ENCODE results near the gene TOX2. TPM values are rescaled to one million over a fixed set of nuclear protein-coding genes. Genes with fewer than 3 reads are reported as not detected.

TOX2 gene
- total RNA-seq, 1 experiment from 2014 or later, result 1.8 TPM

DNA sequence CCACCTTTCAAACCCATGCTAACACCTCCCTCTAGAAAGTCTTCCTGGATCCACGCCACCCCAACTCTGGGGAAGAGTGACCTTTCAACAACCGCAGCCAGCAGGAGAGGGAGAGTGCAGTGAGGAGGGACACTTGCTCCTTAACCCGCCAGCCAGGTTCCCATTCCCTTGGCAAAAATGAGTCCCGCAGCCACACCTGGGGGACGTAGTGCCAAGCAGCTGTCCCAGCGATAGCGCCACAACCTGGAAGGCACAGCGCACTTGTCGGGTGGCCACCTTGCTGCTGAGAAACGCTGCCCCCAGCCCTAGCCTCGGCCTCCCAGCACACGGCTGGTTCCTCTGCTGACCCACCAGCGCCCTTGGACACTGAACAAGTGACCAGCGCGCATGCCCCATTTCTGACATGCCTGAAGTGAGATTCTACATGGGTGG, 153.0 kb downstream of the TOX2 start:
- intact Hi-C loops (cut with micrococcal nuclease), result no loop called here
- Histone ChIP-seq H3K79me2 (ENCODE audit: low read length) (no peaks in the 10 kb centered on the region), H2AFZ (ENCODE audit: low read length) (no peak overlapping the region)

DNA sequence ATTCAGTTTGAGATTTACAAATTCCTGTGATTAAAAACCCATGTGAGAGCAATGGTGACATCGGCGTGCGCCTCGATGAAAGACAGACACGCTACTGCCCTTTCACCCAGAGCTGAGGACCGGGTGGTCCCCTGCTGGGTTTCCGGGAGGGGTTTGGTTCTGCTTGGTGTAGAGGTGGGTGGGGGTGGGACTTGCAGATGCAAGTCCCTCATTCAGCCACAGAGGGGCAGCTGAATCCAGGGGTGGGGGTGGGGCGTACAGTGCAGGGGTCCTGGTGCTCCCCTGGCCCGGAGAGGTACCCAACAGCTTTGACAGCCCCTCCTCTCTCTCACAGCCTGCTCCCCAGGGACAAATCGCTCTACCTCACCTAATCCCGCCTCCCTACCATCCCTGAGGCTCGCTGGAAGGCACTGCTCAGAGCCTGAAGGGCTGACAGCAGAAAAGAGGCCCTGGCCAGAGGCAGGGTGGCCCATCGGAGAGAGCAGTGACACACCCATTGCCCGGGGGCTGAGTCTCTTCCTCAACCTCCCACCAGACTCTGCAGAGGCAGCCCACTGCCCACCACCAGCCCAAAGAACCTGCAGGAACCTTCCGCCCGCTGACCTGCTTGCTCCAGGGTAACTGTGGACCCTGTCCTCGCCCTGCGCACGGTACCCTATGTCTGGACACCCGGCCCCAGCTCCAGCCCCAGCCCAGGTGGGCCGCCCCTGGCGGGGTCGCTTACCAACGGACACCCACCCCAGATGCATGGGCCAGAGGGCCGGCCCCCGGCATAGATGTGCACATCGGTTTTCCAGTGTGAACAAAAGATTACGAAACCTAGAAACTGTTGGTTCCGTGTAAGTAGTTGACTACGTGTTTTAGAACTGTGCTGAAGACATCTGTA, 153.9 kb downstream of the TOX2 start:
- no TSS peak for BruUV-seq (replicated peaks)
- H4K20me1 ChIP-seq (ENCODE audit: low read length), result no peaks in the 10 kb centered on the region
- no peak overlapping the region for H3K27ac ChIP-seq (ENCODE audit: low read length)
- intact Hi-C loops (cut with micrococcal nuclease), result no loop called here
- ChIA-PET CTCF (no interaction called here), POLR2A (ENCODE audit: unreplicated experiment) (no interaction called here)
- no peak overlapping the region for H3K4me3 ChIP-seq (ENCODE audit: low read length)
- DNase-seq (no peak), ATAC-seq (no peak)
- no peaks in the 10 kb centered on the region for H3K79me2 ChIP-seq (ENCODE audit: low read length)
- H2AFZ ChIP-seq (ENCODE audit: low read length), result no peak overlapping the region
- no peaks in the 10 kb centered on the region for H3K36me3 ChIP-seq (ENCODE audit: low read depth, low read length)
- TF ChIP-seq EZH2phosphoT487 (IDR thresholded peaks at IDR 0.05; ENCODE audit: borderline replicate concordance, low read length) (no peak), EZH2 (IDR thresholded peaks at IDR 0.05; ENCODE audit: low read length, unreplicated experiment) (no peak)
- TF ChIP-seq, protein P1, sequence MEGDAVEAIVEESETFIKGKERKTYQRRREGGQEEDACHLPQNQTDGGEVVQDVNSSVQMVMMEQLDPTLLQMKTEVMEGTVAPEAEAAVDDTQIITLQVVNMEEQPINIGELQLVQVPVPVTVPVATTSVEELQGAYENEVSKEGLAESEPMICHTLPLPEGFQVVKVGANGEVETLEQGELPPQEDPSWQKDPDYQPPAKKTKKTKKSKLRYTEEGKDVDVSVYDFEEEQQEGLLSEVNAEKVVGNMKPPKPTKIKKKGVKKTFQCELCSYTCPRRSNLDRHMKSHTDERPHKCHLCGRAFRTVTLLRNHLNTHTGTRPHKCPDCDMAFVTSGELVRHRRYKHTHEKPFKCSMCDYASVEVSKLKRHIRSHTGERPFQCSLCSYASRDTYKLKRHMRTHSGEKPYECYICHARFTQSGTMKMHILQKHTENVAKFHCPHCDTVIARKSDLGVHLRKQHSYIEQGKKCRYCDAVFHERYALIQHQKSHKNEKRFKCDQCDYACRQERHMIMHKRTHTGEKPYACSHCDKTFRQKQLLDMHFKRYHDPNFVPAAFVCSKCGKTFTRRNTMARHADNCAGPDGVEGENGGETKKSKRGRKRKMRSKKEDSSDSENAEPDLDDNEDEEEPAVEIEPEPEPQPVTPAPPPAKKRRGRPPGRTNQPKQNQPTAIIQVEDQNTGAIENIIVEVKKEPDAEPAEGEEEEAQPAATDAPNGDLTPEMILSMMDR (conservative IDR thresholded peaks at IDR 0.05; ENCODE audit: low read depth, low read length), result no peak
- H3K9me2 ChIP-seq (replicated peaks; ENCODE audit: low read length), result no peaks in the 10 kb centered on the region
- H3F3A ChIP-seq (ENCODE audit: low read length, unreplicated experiment), result no peaks in the 10 kb centered on the region
- no peaks in the 10 kb centered on the region for H3K9me3 ChIP-seq (ENCODE audit: low read length)
- no peaks in the 10 kb centered on the region for H3K4me1 ChIP-seq (ENCODE audit: insufficient read depth, low read length)
- H3K9ac ChIP-seq (ENCODE audit: low read length), result no peak overlapping the region
- H3K4me2 ChIP-seq (ENCODE audit: low read length), result no peak overlapping the region
- H3K27me3 ChIP-seq (ENCODE audit: low read length), result no peaks in the 10 kb centered on the region

More for the DNA sequence above, 153.0 kb downstream of the TOX2 start:
- Histone ChIP-seq H4K20me1 (ENCODE audit: low read length) (no peaks in the 10 kb centered on the region), H3F3A (ENCODE audit: low read length, unreplicated experiment) (no peaks in the 10 kb centered on the region), H3K4me2 (ENCODE audit: low read length) (no peak overlapping the region), H3K9me2 (replicated peaks; ENCODE audit: low read length) (no peaks in the 10 kb centered on the region), H3K36me3 (ENCODE audit: low read depth, low read length) (no peaks in the 10 kb centered on the region), H3K4me1 (ENCODE audit: insufficient read depth, low read length) (no peaks in the 10 kb centered on the region), H3K9me3 (ENCODE audit: low read length) (no peaks in the 10 kb centered on the region), H3K27ac (ENCODE audit: low read length) (no peak overlapping the region), H3K27me3 (ENCODE audit: low read length) (no peaks in the 10 kb centered on the region), H3K9ac (ENCODE audit: low read length) (no peak overlapping the region), H3K4me3 (ENCODE audit: low read length) (no peak overlapping the region)
- no peak for DNase-seq
- ChIA-PET CTCF (no interaction called here), POLR2A (ENCODE audit: unreplicated experiment) (no interaction called here)
- no peak for ATAC-seq
- TF ChIP-seq EZH2phosphoT487 (IDR thresholded peaks at IDR 0.05; ENCODE audit: borderline replicate concordance, low read length) (no peak), EZH2 (IDR thresholded peaks at IDR 0.05; ENCODE audit: low read length, unreplicated experiment) (no peak)
- TF ChIP-seq, protein P1 (conservative IDR thresholded peaks at IDR 0.05; ENCODE audit: low read depth, low read length), result no peak
- no TSS peak for BruUV-seq (replicated peaks)

Measured in PC-3 (cell line).